SU-DHL-6 (cell line): Measurements from ENCODE around the gene TRIP13.

ENCODE experiments used
- EZH2phosphoT487 ChIP-seq: fragments of 200-600 bp; sonication (generic), shearing (Covaris generic); conservative IDR thresholded peaks from 2 replicates; pipeline ENCODE4 v1.6.1; 2018; ENCODE audit warnings: mild to moderate bottlenecking, antibody characterized with exemption, low read length, moderate library complexity, mixed read lengths
- TF ChIP-seq, protein P1 (sequence below): fragments of 200-600 bp; sonication (generic); IDR thresholded peaks from one replicate; pipeline ENCODE4 v1.5.1; 2017; ENCODE audit warnings: antibody characterized with exemption, mild to moderate bottlenecking, low read length, moderate library complexity; ENCODE audit not compliant: insufficient read depth, poor library complexity, severe bottlenecking

GRCh38 chr5:893711-894110 lies 1.0 kb downstream of the TRIP13 start:
- TF ChIP-seq, protein P1, sequence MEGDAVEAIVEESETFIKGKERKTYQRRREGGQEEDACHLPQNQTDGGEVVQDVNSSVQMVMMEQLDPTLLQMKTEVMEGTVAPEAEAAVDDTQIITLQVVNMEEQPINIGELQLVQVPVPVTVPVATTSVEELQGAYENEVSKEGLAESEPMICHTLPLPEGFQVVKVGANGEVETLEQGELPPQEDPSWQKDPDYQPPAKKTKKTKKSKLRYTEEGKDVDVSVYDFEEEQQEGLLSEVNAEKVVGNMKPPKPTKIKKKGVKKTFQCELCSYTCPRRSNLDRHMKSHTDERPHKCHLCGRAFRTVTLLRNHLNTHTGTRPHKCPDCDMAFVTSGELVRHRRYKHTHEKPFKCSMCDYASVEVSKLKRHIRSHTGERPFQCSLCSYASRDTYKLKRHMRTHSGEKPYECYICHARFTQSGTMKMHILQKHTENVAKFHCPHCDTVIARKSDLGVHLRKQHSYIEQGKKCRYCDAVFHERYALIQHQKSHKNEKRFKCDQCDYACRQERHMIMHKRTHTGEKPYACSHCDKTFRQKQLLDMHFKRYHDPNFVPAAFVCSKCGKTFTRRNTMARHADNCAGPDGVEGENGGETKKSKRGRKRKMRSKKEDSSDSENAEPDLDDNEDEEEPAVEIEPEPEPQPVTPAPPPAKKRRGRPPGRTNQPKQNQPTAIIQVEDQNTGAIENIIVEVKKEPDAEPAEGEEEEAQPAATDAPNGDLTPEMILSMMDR = no peak
- TF ChIP-seq EZH2phosphoT487 = no peak
